Fibroblast of the conjunctiva (primary cell): ENCODE results near the gene TBL1XR1.
"Not testable (repeated sequence)": the region's sequence is repeated elsewhere in the genome, so short reads cannot be mapped to it uniquely, and the experiment has no call there.

ENCODE experiments used
- DNase-seq: peaks from one replicate; pipeline ENCODE4 v3.0.0-alpha.2; 2010; ENCODE audit warnings: low read depth

Gene TBL1XR1

DNA sequence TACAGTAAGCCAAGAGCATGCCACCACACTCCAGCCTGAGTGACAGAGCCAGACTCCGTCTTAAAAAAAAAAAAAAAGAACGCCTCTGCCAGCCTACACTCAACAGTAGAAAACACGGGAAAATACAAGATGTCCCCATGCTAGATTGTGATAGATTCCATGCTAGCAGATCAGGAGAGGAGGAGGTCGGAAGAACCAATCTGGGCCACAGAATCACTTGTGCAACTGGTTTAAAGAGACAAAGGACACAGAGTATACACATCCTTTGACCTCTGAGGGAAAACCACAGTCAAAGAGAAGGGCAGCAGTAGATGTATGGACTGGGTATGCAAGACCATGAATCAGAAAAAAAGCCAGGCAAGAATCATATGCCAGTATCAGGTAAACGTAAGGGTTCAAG is 15.9 kb downstream of the TBL1XR1 start:
- DNase-seq, result no peak

DNA sequence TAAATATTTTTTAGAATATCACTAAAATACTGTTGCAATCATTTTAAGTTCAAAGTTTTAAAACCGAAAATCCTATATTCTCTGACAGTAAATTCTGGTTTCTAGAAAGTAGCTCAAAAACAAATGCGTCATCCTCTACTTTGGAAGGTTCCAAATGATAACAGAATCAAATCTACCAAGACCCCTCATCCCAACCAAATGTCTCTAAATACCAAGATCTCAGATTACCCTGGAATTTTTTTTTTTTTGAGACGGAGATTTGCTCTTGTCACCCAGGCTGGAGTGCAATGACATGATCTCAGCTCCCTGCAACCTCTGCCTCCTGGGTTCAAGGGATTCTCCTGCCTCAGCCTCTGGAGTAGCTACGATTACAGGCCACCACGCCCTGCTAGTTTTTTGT is 16.8 kb downstream of the TBL1XR1 start:
- DNase-seq, result no peak

DNA sequence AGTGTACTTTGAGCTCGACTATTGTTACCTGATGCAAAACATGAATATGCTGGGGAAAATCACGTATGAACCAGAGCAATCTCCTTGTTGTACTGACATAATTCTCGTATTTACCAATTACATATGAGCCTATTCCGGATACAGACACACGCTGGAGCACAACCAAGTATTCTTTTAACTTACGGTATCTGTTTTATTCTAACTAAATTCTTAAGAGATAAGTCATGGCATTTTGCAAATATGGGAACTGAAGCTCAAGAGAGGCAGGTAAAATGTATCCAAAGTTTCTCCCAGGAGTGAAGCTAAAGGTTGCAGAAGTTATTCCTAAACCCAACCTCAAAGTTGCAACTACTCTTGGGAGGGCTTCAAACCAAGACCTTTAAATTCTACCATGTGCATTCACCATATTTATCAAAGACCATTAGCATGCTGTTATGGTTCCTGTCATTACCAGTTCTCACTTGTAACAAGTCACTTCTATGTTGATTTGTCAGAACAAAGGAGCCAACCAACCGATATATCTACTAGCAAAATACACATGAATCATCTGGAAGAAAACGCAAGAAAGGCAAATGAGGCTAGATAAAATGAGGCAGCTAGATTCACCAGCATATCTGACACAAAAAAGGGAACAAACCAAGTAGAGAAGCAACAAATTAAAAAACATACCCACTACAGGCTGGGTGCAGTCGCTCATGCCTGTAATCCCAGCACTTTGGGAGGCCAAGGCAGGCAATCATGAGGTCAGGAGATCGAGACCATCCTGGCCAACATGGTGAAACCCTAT is 17.8 kb downstream of the TBL1XR1 start:
- no peak for DNase-seq

DNA sequence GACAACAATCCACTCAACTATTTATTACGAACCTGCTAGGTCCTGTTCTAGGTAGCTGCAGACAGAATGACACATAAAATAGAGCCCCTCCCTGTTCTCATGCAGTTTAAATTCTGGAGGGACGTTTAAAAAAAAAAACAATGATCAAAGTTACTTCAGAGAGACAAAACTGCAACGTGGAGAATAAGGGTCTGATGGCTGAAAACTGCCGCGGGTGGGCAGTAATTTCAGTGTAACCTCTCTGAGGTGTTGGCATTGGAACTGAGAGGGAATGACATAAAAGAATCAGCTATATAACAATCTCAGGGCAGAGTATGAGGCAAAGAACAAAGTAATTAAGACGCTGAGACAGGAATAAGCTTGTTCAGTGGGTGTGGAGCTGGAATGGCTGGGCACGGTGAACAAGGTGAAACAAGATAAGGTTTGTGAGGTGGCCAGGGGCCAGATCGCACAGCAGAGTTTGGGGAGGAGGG is 19.5 kb downstream of the TBL1XR1 start:
- no peak for DNase-seq

DNA sequence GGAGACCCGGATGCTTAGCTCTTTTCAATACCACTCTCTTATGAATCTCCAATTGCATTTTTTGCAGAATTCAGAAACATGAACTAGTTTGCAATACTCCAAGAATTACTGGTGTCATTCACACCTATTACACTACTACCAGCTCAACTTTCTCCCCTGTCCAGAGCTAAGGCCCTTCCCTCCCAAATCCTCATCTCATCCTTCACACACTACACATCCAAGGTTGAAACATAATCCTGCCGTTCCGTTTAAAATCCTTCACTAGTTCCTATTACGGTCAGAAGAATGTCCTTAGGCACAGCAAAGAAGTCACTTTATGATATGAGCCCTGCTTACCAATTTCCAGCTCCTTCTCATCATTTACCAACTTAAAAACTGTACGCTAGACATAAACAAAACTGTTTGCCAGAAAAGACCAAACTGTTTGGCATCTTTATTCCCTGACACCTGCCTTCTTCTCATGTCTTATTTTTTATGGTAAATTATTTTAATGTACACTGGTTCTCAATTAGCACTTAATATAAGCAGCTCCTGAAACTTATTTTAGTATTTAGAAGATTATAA is 22.6 kb downstream of the TBL1XR1 start:
- no peak for DNase-seq

DNA sequence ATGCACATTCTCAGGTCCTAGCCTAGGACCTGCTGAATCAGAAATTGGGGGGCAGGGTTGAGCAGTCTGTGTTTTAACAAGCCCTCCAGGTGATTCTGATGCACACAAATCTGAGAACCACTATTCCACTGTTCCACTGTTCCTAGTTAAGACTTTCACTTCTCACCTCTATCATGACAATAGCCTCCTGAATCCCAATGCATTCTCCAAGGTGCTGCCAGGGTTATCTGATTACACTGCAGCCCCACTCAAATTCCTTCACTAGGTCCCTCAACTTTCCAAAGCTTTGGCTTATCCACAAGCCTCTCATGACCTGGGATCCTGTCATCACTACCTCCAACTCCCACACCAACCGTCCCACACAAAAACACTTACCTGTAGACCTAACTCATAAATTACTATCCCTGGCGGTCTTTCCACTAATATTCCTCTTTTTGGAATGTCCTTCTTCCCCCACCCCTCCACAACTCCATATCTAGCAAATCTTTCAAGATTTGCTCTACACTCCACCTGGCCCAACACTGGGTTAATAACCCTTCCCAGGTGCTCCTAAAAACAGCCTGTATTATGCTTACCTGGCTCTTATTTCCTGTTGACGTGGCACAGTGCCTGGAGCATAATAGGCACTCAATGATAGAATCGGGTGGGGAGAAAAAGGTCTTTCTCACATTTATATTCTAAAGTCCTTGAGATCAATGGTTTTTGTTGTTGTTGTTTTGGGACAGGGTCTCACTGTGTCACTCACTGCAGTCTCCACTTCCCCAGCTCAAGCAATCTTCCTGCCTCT is 27.2 kb downstream of the TBL1XR1 start:
- DNase-seq, result no peak

DNA sequence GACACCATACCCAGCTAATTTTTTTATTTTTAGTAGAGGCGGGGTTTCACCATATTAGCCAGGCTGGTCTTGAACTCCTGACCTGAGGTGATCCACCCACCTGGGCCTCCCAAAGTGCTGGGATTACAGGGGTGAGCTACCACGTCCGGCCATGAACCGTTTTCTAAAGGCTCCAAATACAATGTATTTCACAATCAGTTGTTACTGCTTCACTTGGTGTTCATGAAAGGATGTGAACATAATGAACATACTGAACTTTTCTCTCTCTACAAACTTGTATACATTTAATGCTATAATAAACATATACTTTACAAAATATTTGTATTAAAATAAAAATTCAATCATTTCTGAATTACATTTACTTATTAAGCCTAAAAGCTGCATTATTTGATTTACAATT is 28.9 kb downstream of the TBL1XR1 start:
- DNase-seq, result no peak

DNA sequence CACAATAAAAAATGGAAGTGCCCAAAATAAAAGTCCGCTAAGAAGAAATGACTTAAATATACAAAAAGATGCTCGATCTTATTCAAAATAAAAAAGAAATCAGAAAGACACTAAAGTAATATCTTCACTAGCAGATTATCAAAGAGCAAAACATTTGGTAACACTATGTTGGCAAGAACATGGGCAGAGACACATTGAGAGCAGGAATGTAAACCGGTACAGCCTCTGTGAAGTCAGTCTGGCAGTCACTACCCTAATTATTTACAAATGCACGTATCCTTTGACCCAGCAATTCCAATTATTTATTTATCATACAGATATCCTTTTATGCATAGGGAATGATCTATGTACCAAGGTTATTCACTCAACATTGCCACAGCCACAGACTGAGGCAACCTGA is 34.5 kb downstream of the TBL1XR1 start:
- no peak for DNase-seq

DNA sequence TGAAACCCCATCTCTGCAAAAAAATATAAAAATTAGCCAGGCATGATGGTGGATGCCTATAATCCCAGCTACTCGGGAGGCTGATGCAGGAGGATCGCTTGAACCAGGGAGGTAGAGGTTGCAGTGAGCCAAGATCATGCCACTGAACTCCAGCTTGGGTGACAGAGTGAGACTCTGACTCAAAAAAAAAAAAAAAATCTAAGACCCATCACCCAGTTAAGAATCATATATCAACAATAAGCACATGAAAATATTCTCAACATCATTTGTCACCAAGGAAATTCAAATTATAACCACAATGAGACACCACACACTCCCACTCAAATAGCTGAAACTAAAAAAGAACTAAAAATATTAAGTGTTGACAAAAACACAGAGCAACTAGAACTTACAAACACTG is 35.7 kb downstream of the TBL1XR1 start:
- not testable (repeated sequence) for DNase-seq

DNA sequence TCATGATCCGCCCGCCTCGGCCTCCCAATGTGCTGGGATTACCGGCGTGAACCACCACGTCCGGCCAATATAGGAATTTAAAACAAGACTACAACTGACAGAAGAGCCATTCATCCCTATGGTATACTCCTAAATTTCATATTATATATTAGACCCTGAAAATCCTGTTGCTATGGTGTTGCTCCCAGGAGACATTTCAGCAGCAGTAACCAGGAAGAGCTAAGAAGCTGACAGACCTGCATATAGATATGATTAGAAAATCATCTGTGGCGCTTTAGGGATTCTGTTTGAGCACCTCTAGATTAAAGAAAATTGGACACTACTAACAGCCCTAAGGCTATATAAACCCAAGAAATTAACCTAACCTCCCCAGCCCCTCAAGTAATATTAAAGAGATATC is 38.8 kb downstream of the TBL1XR1 start:
- DNase-seq, result no peak

DNA sequence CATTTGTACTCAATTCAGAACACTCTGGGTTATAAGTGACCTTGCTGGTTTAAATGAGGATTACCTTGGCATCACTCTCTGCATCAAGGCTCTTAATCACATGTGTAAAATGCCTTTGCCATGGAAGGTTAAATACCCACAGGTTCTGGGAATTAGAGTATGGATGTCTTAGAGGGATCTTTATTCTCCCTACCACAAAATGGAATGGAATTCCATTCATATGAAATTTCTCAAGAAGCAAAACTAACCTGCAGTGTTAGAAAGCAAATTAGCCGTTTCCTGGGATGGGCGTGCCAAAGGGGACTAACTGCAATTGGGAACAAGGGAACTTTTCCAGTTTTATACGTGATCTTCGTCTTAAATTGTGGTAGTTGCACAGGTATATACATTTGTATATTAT is 39.8 kb downstream of the TBL1XR1 start:
- no peak for DNase-seq

DNA sequence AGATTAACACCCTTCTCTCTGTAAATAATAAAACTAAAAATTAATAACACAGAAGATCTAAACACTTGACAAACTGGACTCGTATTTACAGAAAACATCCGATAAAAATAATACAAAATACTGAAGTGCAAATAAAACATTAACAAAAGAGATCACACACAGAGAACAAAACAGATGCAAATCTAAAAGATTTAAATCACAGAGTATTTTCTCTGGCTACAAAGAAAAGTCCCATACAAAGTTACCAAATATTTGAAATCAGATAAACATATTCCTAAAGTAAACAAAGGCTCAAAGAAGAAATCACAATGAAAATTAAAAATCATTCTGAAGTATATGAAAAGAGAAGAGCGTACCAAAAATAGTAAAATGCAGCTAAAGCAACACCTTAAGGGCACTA is 42.5 kb downstream of the TBL1XR1 start:
- no peak for DNase-seq

DNA sequence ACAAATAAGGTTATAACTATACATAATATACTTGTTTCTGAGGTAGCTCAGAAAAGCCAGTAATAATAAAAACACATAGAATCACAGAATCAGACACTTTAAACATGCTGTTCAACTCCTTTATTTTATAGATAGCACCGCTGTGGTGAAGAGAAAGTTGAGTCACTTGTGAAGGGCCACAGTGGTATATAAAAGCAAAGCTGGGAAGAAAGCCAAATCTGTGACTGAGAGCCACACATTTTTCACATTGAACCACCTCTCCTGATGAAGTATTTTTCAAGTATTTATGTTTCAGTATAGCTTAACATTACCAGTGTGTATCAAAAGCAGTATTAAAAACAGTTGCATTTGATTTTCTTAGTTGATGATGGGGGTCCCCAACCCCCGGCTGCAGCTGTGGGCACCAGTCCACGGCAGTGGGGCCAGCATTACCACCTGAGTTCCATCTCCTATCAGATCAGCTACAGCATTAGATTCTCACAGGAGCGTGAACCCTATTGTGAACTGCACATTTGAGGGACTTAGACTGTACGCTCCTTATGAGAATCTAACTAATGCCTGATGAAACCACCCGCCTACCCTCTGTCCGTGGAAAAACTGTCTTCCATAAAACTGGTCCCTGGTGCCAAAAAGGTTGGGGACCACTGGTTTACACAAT is 46.2 kb downstream of the TBL1XR1 start:
- peak; percentile 63 for DNase-seq

DNA sequence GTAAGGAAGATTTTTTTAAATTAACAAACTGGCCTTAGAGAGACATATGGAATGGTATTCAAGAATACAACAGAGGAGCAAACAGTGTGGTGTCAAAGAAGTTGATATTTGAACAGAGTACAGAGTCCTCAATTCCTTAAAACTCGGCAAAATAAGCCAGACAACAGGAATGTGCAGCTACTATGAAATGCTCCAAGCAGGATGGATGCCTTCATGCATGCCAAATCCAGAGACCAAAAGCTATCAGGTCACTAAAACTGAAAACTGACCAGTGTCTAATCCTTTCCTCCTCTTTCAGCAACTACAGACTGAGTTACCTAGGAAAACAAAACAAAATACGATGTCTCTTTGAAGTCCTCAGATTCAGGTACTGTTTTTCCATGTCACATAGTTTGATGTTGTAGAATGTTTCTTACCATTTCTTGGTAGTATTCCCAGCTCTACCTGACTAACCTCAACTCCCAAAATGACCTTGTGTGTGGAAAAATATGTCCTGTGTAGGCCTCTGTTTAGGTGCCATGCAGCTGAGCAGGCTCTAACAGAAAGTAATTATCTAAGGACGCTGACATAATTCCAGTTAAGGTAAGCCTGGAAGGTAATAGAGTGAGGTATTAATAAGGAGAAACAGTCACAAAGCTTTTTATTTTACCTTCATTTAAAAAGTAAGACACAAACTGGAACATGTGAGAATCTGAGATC is 46.9 kb downstream of the TBL1XR1 start:
- DNase-seq, result no peak

DNA sequence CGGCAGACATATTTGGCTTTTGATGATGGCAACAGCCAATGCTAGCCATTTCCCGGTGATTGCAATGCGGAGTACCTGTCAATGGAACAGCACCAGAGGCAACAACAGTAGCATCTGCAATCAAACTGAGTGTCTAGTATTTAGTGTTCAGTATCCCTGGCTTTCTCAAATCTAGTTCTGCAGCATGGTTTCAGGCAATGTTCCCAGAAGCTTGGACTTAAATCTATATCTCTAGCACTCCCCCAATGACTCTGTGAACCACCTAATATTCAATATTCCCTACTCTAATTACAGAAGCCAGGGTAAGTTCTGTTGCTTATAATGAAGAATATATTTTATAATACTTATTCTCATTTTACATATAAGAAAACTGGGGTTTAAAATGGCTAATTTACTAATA is 48.2 kb downstream of the TBL1XR1 start:
- no peak for DNase-seq

DNA sequence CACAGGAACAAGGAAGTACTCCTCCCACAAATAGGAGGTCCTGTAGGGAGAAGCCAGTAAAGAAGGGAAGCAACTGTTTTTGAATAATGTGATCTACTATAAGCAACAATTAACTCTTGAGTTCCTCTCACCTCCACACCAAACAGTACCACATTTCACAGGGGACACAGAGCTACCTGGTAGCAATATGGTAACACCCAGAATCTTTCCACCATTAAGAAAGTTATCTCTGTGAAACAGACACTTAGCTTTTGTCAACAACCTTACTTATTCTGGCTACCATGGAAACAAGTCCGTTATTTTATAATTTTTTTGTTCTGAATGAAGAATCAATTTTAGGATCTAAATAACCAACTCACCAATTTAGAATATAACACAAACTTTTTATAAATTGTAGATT is 49.5 kb downstream of the TBL1XR1 start:
- no peak for DNase-seq

DNA sequence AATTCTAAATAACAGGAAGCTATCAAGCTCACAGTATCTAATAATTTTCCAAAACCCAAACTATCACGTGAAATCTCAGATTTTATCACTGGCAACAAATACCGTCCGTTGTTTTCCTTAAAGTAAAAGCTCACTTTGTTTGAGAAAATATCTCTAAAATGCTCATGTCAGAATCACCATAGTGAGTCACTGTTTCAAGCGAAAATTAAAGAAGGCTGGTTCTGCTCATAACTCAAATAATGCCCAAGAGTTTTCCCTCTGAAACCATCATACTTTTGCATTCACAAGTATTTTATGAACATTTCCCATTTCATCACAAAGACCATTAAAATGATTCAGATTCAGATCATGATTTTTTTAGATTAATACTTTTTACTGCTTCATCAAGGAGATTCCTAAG is 50.6 kb downstream of the TBL1XR1 start:
- no peak for DNase-seq

DNA sequence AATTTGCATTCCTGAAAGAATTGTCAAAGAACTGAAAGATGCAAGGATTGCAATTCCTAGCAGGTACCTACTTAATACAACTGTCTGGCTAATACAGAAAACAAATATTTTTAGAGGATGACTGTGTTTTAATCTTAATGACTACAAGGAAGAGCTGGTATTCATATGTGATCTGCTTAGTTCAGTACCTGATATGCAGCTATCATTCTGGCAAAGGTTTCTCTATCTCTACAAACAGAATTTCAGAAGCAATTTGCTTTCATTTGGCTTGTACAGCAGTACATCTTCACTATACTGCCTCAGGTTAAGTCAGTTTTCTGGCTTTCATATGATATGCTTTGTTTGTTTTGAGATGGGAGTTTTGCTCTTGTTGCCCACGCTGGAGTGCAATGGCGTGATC is 51.3 kb downstream of the TBL1XR1 start:
- no peak for DNase-seq

DNA sequence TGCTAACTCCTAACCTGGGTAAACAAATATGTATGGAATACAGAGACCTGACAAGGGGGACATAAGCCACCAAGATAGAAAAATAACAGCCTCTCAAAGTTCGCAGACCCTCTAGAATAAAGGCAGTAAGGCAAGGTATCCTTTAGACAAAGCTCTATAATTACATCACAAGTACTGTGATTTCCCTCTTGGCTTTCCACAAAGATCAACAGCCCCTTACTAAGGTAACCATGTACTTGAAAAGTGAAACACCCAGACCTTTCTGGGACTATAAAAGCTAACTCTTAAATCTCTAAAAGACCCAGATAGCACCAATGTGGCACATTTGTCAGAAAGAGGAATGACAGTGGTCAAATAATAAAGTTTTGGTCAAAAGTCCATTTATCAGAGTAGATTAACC is 51.9 kb downstream of the TBL1XR1 start:
- no peak for DNase-seq

DNA sequence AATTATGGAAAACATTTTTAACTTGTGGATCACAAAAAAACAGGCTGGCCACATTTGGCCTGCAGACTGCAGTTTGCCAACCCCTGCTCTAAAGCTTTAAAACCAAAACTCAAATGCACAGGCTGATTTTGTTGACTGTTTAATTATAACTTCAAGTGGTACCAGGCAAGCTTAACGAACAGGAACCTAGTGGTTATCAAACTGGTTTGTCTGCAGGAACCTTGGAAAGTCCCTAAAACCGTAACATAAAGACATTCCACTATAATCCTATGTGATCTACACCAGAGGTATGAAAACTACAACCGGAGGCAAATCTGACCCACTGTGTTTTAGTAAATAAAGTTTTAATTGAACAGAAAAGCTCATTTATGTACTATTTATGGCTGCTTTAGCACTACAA is 52.4 kb downstream of the TBL1XR1 start:
- no peak for DNase-seq

DNA sequence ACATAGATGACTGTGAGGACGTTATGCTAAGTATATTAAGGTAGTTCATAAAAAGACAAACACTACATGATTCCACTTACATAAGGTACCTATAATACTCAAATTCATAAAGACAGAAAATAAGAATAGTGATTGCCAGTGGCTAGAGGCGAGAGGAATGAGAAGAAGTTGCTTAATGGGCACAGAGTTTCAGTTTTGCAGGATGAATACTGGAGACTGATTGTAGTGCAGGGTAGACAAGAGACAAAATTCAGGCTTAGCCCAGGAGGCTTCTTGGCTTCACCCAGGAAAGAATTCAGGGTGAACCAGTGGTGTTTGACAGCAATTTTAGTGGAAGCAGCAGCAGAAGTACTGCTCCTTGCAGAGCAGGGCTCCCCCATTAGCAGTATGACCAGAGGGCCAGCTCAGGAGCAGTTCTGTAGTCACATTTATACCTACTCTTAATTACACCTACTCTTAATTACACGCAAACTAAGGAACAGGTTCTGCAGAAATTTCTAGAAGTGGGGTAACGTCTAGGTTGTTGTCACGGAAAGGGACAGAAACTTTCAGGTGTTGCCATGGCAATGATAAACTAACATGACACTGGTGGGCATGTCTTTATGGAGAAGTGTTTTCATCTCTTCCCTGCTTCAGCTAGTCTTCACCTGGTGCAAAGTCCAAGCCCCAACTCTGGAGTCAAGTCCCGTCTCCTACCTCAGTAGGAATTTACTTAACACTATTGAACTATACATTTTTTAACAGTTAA is 55.2 kb downstream of the TBL1XR1 start:
- DNase-seq, result no peak
